Measurements from ENCODE around the gene MCTS1. TPM values are rescaled to one million over a fixed set of nuclear protein-coding genes. Genes with fewer than 3 reads are reported as not detected.
A peak's percentile ranks its signal among the peaks of the same experiment; 100 is the strongest.

MCTS1 gene, protein sequence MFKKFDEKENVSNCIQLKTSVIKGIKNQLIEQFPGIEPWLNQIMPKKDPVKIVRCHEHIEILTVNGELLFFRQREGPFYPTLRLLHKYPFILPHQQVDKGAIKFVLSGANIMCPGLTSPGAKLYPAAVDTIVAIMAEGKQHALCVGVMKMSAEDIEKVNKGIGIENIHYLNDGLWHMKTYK
- total RNA-seq, result 10 to 100 TPM; 29.0 to 36.7 (median 35.0) TPM
- long read RNA-seq, donor 1, transcript MCTS1-202 (6 exons, 1,018 nt), result major isoform, 5 of 14 reads
- long read RNA-seq, donor 1, partial matches to known transcripts, result 0 of 14 reads
- long read RNA-seq, donor 1, other reads (novel, unspliced or antisense), result 8 of 14 reads
- long read RNA-seq, donor 2, transcript MCTS1-202 (6 exons, 1,018 nt), result major isoform, 15 of 17 reads
- long read RNA-seq, donor 2, partial matches to known transcripts, result 1 of 17 reads
- long read RNA-seq, donor 2, other reads (novel, unspliced or antisense), result 1 of 17 reads

DNA sequence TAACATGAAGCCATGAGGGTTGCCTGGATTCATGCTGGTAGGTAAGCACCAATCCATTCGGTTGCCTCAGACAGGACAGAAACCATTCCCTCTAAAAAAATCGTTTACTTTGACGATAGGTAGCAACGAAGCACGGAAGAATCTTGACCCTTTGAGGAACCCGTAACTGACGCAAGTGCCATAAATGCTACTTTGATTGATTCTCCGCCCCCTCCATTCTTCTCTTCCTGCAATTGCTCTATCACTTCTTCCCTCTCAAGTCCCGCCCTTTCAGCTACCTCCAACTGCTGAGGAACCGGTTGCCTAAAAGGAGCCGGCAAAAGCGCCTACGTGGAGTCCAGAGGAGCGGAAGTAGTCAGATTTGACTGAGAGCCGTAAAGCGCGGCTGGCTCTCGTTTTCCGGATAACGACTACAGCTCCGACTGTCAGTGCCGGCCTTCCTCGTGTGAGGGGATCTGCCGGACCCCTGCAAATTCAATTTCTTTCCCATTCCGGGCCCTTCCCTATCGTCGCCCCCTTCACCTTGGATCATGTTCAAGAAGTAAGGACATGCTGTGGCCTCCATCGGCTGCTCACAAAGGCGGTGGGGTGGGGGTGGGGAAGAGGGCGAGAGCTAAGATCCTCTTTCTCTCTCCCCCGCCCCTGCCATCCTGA lies at the start of gene MCTS1:
Gene MCTS1, plus strand, starts transcription at position 395 of the 654 bp plus-strand sequence. Its CDS starts 136 bp downstream, at position 531.
- intact Hi-C loops (cut with DNase I, micrococcal nuclease), result loop anchor here in 1 of 2 donors (10.0 kb wide), 1 partner anchor 49 kb away; no protein-coding TSS in a partner anchor
- no peaks in the 10 kb centered on the region for H3K9me3 ChIP-seq
- no peaks in the 10 kb centered on the region for H3K36me3 ChIP-seq (ENCODE audit: low read depth)
- ATAC-seq, result peak; percentile 99
- peak within 1 kb of the TSS; percentile 24 for H3K4me3 ChIP-seq
- DNase-seq, result peak; percentile 83 to 89 (median 86)
- H3K4me1 ChIP-seq (ENCODE audit: low read depth), result peaks cover 7% of the 10 kb centered on the region
- TF ChIP-seq, protein P1, sequence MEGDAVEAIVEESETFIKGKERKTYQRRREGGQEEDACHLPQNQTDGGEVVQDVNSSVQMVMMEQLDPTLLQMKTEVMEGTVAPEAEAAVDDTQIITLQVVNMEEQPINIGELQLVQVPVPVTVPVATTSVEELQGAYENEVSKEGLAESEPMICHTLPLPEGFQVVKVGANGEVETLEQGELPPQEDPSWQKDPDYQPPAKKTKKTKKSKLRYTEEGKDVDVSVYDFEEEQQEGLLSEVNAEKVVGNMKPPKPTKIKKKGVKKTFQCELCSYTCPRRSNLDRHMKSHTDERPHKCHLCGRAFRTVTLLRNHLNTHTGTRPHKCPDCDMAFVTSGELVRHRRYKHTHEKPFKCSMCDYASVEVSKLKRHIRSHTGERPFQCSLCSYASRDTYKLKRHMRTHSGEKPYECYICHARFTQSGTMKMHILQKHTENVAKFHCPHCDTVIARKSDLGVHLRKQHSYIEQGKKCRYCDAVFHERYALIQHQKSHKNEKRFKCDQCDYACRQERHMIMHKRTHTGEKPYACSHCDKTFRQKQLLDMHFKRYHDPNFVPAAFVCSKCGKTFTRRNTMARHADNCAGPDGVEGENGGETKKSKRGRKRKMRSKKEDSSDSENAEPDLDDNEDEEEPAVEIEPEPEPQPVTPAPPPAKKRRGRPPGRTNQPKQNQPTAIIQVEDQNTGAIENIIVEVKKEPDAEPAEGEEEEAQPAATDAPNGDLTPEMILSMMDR (IDR thresholded peaks at IDR 0.05), result no peak

DNA sequence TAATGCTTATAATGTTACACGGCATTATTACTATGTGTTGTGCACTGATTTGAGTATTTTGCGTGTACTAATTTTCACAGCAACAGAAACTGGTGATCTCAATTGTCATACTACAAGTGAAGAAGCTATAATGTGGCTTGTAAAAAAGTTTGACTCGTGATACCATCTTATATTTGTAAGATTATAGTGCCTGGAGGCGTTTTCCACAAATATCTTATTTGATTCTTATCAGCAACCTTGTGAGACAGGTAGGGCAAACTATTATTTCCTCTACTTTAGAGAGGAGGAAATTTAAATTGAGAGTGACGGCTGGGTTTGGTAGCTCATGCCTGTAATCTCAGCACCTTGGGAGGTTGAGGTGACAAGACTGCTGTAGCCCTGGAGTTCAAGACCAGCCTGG lies 47.6 kb upstream of the MCTS1 start:
- no peak for DNase-seq
- TF ChIP-seq, protein P1 (IDR thresholded peaks at IDR 0.05), result no peak
- no peak for ATAC-seq
- H3K9me3 ChIP-seq, result no peaks in the 10 kb centered on the region
- H3K36me3 ChIP-seq (ENCODE audit: low read depth), result no peaks in the 10 kb centered on the region
- H3K4me1 ChIP-seq (ENCODE audit: low read depth), result no peaks in the 10 kb centered on the region
- H3K4me3 ChIP-seq, result no peak overlapping the region
- intact Hi-C loops (cut with DNase I, micrococcal nuclease), result loop anchor here in 1 of 2 donors (10.0 kb wide), 1 partner anchor 49 kb away; the partner anchor contains the start of gene MCTS1

DNA sequence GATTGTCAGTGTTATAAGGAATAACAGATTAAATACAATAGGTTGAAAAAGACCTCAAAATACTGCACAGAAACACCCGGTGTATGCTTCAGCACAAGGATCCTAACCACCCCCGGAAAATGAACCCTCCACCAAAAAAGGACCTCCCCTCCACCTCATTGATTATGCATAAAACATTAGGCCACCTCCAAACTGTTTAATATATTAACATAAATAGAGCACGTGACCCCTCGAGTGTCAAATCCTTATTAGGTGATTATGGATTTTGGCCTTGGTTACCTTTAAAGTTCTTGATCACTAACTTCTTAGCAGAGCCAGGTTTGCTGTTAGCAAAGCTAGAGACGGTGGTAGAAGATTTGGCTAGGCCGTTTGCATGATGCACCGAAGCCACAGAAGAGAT lies 44.1 kb upstream of the MCTS1 start:
- intact Hi-C loops (cut with DNase I, micrococcal nuclease), result loop anchor here in 1 of 2 donors (10.0 kb wide), 1 partner anchor 45 kb away; the partner anchor contains the start of gene MCTS1
- no peak for ATAC-seq
- TF ChIP-seq, protein P1 (IDR thresholded peaks at IDR 0.05), result no peak
- H3K9me3 ChIP-seq, result no peaks in the 10 kb centered on the region
- H3K4me3 ChIP-seq, result no peak overlapping the region
- no peaks in the 10 kb centered on the region for H3K36me3 ChIP-seq (ENCODE audit: low read depth)
- H3K4me1 ChIP-seq (ENCODE audit: low read depth), result no peaks in the 10 kb centered on the region
- no peak for DNase-seq

DNA sequence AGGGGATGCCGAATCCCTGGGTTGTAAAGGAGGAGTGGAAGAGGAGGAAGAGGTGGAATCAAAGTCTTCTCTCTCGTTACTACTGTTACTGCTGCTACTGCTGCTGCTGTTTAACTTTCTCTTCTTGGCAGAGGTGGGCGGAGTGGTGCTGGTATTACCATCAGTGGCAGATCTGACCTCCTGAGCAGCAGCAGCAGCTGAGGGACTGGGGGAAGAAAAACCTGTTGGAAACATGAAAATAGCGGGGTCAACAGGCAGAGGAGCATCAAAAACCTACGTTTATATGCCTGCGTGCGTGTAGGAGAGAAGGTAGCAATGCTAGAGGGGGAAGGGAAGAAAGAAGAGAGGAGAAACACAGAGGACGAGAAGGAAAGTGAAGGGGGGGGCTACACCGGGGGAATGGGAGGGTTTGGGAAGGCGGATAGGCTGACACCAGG lies 43.5 kb upstream of the MCTS1 start:
- intact Hi-C loops (cut with DNase I, micrococcal nuclease), result no loop called here
- TF ChIP-seq, protein P1 (IDR thresholded peaks at IDR 0.05), result no peak
- DNase-seq, result peak; percentile 42 to 49 (median 49)

DNA sequence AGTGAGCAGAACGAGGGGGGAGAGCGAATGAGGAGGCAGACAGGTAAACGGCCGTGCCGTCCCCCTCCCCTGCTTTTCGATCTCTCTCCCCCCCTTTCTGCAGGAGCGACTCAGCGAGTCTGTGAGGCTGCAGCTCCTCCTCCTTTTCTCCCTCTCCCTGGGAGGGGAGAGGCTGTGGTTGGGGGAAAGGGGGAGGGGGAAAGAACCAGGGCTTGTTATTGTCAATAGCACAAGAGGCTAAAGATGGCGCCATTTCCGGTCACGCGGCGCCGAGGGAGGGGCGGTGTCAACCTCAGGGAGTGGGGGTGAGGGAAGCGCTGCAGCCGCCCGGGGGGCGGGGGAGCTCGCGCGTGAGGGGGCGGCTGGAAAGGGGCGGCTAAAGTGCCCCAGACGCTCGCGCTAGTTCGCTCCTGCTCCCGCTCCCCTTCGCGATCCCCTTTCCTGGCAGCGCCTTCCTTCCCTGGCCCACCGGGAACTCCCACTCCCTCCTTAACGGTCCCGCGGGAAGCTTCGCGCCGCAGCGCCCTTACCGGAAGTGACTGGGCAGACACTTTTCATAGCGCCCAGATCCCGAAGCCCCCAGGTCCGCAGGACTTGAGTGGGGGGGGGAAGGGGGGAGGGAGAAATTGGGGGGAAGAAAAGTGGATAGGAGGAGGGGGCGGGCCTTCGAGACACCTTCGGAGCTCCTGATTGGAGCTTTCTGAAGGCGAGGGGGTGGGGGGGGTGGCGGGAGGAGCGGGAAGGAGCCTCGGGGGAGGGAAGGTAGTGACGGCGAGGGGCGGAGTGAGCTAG lies 42.9 kb upstream of the MCTS1 start, which contains the start of gene CUL4B:
Gene CUL4B, minus strand, starts transcription at position 121 of the 792 bp plus-strand sequence. CDS start 324 bp downstream, outside the sequence.
- ATAC-seq, result peak; percentile 95
- DNase-seq, result peak; percentile 92 to 95 (median 94)
- Histone ChIP-seq H3K4me3 (peak within 1 kb of the TSS; percentile 40), H3K36me3 (ENCODE audit: low read depth) (no peaks in the 10 kb centered on the region), H3K4me1 (ENCODE audit: low read depth) (no peaks in the 10 kb centered on the region), H3K9me3 (no peaks in the 10 kb centered on the region)
- intact Hi-C loops (cut with DNase I, micrococcal nuclease), result no loop called here
- TF ChIP-seq, protein P1 (IDR thresholded peaks at IDR 0.05), result no peak

More for the DNA sequence above, 43.5 kb upstream of the MCTS1 start:
- Histone ChIP-seq H3K9me3 (no peaks in the 10 kb centered on the region), H3K36me3 (ENCODE audit: low read depth) (no peaks in the 10 kb centered on the region), H3K4me1 (ENCODE audit: low read depth) (no peaks in the 10 kb centered on the region), H3K4me3 (peak overlapping the region; percentile 40)
- ATAC-seq, result peak; percentile 52
